ENCODE measurements around the gene DGKH. TPM values are rescaled to one million over a fixed set of nuclear protein-coding genes. Genes with fewer than 3 reads are reported as not detected.

Gene DGKH
- total and polyA plus RNA-seq, 2 of the 13 experiments (the other 11 are each of a cell fraction or from before 2014, with no cell fraction given) = 0.01 to 0.13 TPM

- Histone ChIP-seq H3K27me3 (ENCODE audit: control insufficient read depth in 1 of 2, insufficient read depth in 2 of 2, low read length in 2 of 2) (no peaks in the 10 kb centered on the region; a peak in 1 of 5 replicates), H3K9me3 (ENCODE audit: low read length) (no peaks in the 10 kb centered on the region), H3K9ac (ENCODE audit: insufficient read depth, low read depth, low read length) (no peak overlapping the region), H4K20me1 (ENCODE audit: insufficient read depth, low read length) (no peaks in the 10 kb centered on the region), H3K4me1 (ENCODE audit: insufficient read depth, low read length) (no peaks in the 10 kb centered on the region), H3K36me3 (replicated peaks in 1 of 2; ENCODE audit: control insufficient read depth in 1 of 2, insufficient read depth in 2 of 2, low read length in 2 of 2) (no peaks in the 10 kb centered on the region), H3K4me3 (replicated peaks in 1 of 3; ENCODE audit: insufficient read depth in 1 of 3, low read depth in 2 of 3, low read length in 3 of 3) (no peak overlapping the region), H3K27ac (ENCODE audit: extremely low read length, insufficient read depth, low read length) (no peak overlapping the region), H2AFZ (ENCODE audit: low read length) (no peak overlapping the region), H3K4me2 (ENCODE audit: low read depth, low read length) (no peak overlapping the region), H3K79me2 (ENCODE audit: insufficient read depth, low read length) (no peaks in the 10 kb centered on the region)
- 66% methylated on average over 9 of the region's 9 CpGs for WGBS (ENCODE audit: low lambda C conversion rate)
- in situ Hi-C loops (cut with HindIII; ENCODE audit: extremely low pct_ligation_motif_present, low pct_unique_long_range_greater_than_20kb) (loop anchor here (25.0 kb wide), 1 partner anchor 688 kb away; no protein-coding TSS in a partner anchor), intact Hi-C loops (cut with micrococcal nuclease; ENCODE audit: unreplicated experiment) (no loop called here)
- POLR2A ChIA-PET = no interaction called here
- no peak for DNase-seq (ENCODE audit: low spot score)
- no peak for ATAC-seq
- CTCF ChIA-PET (ENCODE audit: low intra/inter-chr PET ratio, low total read pairs) = no interaction called here
- TF ChIP-seq NRL (CRISPR knock-in tag; IDR thresholded peaks at IDR 0.05; ENCODE audit: borderline replicate concordance) (no peak), ZFP41 (CRISPR knock-in tag; IDR thresholded peaks at IDR 0.05; ENCODE audit: borderline replicate concordance) (no peak), ZNF451 (CRISPR knock-in tag; IDR thresholded peaks at IDR 0.05) (no peak), ZKSCAN8 (CRISPR knock-in tag; IDR thresholded peaks at IDR 0.05; ENCODE audit: borderline replicate concordance) (no peak), SMYD3 (CRISPR knock-in tag; IDR thresholded peaks at IDR 0.05) (no peak), ZNF839 (CRISPR knock-in tag; IDR thresholded peaks at IDR 0.05; ENCODE audit: borderline replicate concordance) (no peak), KAT8 (CRISPR knock-in tag; IDR thresholded peaks at IDR 0.05) (no peak)
- no peak for FAIRE-seq
- no TSS peak for BruUV-seq (replicated peaks)
Measured at GRCh38 chr13:42099962-42100675, 51.7 kb downstream of the DGKH start.

- Histone ChIP-seq H3K79me2 (ENCODE audit: insufficient read depth, low read length) (no peaks in the 10 kb centered on the region), H3K4me3 (replicated peaks in 1 of 3; ENCODE audit: insufficient read depth in 1 of 3, low read depth in 2 of 3, low read length in 3 of 3) (no peak overlapping the region), H3K27ac (ENCODE audit: extremely low read length, insufficient read depth, low read length) (no peak overlapping the region), H3K27me3 (ENCODE audit: control insufficient read depth in 1 of 2, insufficient read depth in 2 of 2, low read length in 2 of 2) (no peaks in the 10 kb centered on the region; a peak in 1 of 5 replicates), H3K9me3 (ENCODE audit: low read length) (no peaks in the 10 kb centered on the region), H3K36me3 (replicated peaks in 1 of 2; ENCODE audit: control insufficient read depth in 1 of 2, insufficient read depth in 2 of 2, low read length in 2 of 2) (no peaks in the 10 kb centered on the region), H3K9ac (ENCODE audit: insufficient read depth, low read depth, low read length) (no peak overlapping the region), H3K4me2 (ENCODE audit: low read depth, low read length) (no peak overlapping the region), H4K20me1 (ENCODE audit: insufficient read depth, low read length) (no peaks in the 10 kb centered on the region), H2AFZ (ENCODE audit: low read length) (no peak overlapping the region), H3K4me1 (ENCODE audit: insufficient read depth, low read length) (no peaks in the 10 kb centered on the region)
- DNase-seq (ENCODE audit: low spot score) (no peak), FAIRE-seq (no peak), ATAC-seq (no peak)
- TF ChIP-seq MNT (IDR thresholded peaks at IDR 0.05) (no peak), REL (CRISPR knock-in tag; conservative IDR thresholded peaks at IDR 0.05) (no peak)
- in situ Hi-C loops (cut with HindIII; ENCODE audit: extremely low pct_ligation_motif_present, low pct_unique_long_range_greater_than_20kb) = loop anchor here (25.0 kb wide), 1 partner anchor 689 kb away; no protein-coding TSS in a partner anchor
- CTCF ChIA-PET (ENCODE audit: low intra/inter-chr PET ratio, low total read pairs) = no interaction called here
- POLR2A ChIA-PET = no interaction called here
- BruUV-seq (replicated peaks) = no TSS peak
- WGBS (ENCODE audit: low lambda C conversion rate) = 54% methylated on average over 3 of the region's 3 CpGs
- intact Hi-C loops (cut with micrococcal nuclease; ENCODE audit: unreplicated experiment) = no loop called here
Measured at GRCh38 chr13:42100960-42101359, 52.5 kb downstream of the DGKH start.
